SKM-1 treated with dmso at 0.1 percent for 144 hours (cell line): ENCODE results near the gene ARCN1.
"Not testable (repeated sequence)": the region's sequence is repeated elsewhere in the genome, so short reads cannot be mapped to it uniquely, and the experiment has no call there.

ENCODE experiments used
- DNase-seq: peaks from one replicate; lab custom pipeline; 2025; ENCODE audit not compliant: unreplicated experiment; lab: John Stamatoyannopoulos, UW

The ARCN1 gene

DNA sequence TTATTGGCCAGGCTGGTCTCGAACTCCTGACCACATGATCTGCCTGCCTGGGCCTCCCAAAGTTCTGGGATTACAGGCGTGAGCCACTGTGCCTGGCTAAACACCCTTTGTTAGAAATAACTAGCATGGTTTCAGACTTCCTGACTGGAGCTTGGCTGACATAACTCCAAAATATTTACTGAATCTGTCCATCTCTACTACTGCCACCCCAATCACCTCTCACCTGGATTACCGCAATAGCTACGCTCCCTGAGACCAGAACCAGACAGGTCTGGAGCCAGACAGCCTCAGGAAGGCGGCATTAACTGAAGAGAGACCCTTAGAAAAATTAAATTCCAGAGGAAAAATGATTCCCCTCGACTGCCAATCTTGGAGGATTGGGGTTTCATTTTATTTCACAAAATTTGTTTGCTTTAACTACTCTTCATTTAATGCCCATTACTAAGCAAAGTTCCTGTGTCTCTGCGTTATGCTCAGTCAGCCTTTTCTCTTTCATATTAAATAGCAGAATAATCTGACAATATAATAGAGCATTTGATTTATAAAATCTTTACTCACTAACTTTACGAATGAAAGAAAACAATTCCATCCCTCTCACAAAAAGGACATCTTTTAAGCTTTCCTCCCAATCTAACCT is 28.1 kb upstream of the ARCN1 start:
- no peak for DNase-seq

DNA sequence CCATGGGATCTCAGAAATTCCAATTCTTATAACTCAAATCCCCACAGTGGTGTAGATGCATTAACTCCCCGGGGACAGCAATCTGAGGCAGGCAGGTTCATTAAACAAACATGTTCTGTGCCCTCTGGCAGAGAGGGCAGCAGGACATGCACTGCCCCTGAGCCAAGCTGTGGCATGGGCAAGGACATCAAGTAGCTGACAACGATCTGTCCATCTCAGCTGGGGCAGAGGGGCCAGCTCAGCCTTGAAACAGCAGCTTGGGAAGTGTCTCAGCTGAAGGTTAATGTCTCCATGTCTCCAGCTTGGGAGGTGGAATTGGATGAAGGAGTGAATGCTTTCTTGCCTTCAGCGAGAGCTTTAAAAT is 27.6 kb upstream of the ARCN1 start:
- no peak for DNase-seq

DNA sequence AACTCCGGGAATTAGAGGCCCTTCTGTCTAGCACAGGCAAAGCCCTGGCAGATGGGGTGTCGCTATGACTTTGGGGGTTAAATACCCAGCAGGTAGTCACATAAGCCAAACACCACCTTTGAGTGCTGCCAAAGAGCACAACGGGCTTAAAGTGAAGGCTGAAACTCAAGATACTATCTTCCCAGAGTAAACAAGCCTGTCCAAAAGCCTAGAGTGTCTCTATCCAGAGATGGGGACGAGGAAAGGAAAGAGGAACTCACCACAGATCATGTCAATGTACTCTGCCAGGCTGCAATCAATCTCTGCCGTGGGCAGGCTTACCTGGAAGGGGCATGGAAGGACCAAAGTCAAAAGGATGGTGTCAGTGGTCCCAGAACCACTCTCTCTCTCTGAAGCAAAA is 26.7 kb upstream of the ARCN1 start:
- no peak for DNase-seq

DNA sequence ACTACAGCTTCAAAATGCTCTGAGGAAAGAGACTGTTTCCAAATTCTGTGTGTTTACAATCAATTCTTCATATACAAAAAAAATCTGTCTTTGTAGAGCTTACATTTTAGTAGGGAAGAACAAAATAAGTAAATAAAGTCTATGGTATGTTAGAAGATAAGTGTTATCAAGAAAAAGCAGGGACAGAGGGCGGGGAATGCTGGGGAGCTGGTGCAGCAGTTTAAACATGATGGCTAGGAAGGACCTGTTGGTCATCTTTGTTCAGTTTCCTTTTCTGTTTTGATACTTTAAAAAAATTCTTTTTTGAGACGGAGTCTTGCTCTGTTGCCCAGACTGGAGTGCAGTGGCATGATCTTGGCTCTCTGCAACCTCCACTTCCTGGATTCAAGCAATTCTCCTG is 25.1 kb upstream of the ARCN1 start:
- DNase-seq: no peak

DNA sequence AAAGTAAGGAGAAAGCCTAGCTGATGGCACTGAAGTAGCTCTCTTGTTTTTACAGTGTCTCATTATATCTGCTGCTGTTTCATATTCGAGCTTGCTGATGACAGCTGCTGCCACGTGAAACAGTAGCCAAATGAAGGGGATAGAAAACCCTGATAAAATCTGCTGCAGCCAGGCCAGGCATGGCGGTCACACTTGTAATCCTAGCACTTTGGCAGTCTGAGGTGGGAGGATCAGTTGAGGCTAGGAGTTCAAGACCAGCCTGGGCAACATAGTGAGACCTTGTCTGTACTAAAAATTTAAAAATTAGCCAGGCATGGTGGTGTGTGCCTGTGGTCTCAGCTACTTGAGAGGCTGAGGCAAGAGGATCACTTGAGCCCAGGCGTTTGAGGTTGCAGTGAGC is 19.9 kb upstream of the ARCN1 start:
- no peak for DNase-seq

DNA sequence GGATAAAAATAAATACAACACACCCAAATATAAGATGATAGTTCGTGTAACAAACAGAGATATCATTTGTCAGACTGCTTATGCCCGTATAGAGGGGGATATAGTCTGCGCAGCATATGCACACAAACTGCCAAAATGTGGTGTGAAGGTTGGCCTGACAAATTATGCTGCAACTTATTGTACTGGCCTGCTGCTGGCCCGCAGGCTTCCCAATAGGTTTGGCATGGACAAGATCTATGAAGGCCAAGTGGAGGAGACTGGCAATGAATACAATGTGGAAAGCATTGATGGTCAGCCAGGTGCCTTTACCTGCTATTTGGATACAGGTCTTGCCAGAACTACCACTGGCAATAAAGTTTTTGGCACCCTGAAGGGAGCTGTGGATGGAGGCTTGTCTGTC is 11.4 kb upstream of the ARCN1 start:
- DNase-seq: no peak

DNA sequence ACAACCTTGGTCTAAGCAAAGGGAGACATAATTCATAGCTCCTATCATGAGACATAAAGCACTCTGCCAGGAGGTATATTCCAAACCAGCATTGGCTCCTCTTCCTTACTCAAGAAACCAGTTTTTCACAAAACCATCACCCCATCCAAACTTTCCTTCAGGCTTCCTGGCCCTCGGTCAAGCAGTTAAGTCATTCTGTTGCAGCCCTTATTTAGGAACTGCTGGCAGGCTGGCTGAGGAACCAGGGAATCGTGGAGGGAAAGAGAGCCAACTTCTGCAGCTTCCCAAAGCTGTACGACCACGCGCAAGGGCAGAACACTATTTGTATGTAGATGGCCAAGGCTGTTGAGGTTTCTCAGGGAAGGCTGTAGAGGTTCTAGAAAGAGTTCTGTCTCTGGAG is 7.2 kb upstream of the ARCN1 start:
- DNase-seq: no peak

DNA sequence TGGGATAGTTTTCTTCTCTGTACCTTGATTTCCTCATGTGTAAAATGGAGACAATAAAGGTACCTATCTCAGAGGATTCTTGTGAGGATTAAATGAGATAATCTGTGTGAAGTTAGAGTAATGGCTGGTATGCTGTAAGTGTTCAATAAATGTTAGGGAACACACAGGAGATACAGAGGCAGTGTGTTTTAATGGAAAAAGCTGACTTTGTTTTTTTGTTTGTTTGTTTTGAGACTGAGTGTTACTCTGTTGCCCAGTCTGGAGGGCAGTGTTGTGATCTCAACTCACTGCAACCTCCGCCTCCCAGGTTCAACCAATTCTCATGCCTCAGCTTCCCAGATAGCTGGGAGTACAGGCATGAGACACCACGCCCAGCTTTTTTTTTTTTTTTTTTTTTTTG is 2.5 kb upstream of the ARCN1 start:
- no peak for DNase-seq

DNA sequence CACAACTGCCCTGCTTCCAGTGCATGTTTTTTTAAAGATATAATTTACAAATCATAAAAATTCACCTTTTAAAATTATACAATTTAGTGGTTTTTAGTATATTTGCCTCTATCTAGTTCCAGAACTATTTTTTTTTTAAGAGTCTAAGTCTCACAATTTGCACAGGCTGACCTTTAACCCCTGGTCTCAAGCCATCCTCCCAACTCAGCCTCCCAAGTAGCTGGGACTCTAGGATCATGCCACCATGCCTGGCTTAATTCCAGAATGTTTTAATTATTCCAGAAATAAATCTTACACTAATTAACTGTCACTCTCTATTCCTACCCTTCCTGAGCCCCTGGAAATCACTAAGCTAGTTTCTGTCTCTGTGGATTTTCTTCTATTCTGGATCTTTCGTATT is 1.4 kb upstream of the ARCN1 start:
- DNase-seq: no peak

DNA sequence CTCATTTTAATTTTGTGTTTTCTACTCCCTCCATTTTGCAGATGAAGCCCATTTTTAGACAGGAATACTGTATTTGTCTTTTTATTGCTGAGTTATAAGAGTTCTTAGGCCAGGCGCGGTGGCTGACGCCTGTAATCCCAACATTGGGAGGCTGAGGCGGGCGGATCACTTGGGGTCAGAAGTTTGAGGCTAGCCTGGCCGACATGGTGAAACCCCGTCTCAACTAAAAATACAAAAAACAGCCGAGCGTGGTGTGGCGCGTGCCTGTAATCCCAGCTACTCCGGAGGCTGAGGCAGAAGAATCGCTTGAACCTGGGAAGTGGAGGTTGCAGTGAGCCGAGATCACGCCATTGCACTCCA is 528 bp upstream of the ARCN1 start:
- DNase-seq: not testable (repeated sequence)

DNA sequence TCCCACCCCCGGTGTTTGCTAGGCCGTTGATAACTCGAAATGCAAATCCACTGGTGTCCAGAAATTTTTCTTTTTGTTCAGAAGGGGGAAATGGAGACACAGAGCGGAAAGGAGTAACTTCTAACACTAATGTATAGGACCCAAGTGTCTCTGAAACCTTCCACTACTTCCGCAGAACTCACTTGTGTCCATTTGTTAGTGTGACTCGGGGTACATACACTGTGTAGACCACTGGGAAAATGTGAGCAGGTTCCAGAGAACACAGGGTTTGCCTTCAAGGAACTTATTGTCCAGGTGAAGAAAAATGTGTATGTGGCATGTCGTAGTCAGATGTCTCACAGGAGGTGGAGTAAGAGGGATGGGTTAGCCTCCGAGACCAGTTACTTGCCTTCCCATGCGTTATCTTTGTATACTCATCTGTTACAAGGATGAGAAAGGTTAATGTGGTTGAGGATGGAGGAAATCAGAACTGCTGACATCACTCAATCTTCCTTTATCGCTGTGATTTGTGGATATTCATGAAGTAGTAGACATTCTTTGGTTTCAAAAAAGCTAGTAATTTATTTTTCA is 857 bp downstream of the ARCN1 start:
- peak; percentile 46 for DNase-seq

DNA sequence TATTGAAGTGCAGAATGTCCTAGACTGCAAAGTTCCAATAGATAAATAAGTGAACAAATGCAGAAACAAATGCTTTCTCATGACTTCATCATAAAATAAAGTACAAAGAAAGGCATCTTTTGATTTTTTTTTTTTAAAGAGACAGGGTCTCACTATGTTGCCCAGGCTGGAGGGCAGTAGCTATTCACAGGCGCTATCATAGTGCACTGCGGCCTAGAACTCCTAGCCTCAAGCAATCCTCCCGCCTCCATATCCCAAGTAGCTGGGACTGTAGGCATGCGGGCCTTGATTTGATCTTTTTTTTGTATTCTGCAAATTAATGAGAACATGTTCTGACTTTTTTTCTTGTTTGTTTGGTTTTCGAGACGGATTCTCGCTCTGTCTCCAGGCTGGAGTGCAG is 2.4 kb downstream of the ARCN1 start:
- no peak for DNase-seq

DNA sequence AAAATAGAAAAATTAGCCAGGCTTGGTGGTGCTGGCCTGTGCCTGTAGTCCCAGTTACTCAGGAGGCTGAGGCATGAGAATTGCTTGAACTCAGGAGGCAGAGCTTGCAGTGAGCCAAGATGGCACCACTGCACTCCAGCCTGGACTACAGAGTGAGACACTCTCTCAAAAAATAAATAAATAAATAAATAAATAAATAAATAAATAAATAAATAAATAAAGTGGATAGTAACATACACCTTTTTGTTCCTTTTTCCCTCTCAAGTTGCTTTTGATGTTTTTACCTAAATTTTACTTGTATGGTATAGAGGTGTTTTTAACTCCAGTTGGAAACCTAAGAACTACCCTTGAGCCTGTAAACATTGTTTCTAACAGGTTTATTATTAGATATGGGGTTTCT is 5.8 kb downstream of the ARCN1 start:
- not testable (repeated sequence) for DNase-seq

DNA sequence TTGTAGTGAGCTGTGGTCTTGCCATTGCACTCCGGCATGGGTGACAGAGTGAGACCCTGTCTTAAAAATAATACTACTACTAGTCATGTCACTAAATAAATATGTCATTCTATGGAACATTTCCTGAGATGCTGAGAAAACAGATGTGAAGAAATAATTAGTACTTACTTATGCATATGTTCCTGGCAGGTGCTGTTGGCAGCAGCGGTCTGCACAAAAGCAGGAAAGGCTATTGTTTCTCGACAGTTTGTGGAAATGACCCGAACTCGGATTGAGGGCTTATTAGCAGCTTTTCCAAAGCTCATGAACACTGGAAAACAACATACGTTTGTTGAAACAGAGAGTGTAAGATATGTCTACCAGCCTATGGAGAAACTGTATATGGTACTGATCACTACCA is 8.8 kb downstream of the ARCN1 start:
- no peak for DNase-seq

DNA sequence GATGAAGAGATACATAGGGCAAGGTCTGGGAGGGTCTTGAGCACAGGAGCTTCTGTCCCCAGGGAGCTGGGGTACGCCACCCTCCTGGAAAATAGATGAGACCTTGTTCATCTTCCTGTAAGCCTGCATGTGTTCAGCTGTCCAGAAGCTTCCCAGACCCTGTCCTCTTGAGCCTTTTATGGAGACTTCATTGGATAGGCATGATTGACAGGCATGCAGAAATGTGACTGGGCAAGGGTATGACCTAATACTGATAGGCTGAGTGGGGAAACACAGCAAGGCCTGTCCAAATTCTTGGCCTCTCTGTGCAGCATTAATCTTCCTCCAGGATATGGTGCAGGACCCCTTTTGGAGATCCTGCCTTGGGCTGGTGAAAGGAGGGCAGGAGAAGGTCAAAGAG is 15.7 kb downstream of the ARCN1 start:
- DNase-seq: no peak

DNA sequence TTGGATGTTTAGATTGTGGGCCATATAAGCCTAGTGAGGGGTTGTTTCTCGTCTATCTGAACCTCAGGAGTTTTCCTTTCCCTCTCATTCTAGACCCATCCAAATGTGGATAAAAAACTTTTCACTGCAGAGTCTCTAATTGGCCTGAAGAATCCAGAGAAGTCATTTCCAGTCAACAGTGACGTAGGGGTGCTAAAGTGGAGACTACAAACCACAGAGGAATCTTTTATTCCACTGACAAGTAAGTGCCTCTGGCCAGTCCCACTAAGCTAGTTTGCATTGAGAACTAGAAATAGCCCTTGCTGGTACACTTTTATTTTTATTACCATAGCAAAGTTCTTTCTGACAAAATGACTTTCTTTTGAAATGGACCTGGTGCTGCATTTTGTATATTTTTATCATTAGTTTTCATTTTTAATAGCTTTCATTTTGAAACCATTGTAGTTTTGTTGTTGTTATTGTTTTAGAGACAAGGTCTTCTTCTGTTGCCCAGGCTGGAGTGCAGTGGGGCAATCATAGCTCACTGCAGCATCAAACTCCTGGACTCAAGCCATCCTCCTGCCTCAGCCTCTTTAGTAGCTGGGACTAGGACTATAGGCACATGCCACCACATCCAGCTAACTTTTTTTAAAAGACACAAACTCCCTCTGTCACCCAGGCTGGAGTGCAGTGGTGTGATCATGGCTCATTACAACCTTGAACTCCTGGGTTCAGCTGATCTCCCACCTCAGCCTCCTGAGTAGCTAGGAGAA is 20.6 kb downstream of the ARCN1 start:
- DNase-seq: no peak

DNA sequence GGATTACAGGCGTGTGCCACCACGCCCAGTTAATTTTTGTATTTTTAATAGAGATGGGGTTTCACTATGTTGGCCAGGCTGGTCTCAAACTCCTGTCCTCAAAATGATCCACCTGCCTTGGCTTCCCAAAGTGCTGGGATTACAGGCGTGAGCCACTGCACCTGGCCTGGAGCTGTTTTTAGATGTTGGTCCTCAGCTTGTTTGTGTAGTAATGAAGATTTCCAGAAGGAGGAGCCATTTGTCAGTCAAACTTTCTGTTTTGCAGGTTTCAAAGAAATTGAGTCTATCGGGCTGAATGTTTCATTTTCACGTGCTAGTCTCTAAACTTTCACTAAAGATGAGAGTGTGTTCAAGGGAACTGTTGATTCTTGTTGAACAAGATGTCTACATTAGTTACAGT is 22.8 kb downstream of the ARCN1 start:
- DNase-seq: not testable (repeated sequence)

DNA sequence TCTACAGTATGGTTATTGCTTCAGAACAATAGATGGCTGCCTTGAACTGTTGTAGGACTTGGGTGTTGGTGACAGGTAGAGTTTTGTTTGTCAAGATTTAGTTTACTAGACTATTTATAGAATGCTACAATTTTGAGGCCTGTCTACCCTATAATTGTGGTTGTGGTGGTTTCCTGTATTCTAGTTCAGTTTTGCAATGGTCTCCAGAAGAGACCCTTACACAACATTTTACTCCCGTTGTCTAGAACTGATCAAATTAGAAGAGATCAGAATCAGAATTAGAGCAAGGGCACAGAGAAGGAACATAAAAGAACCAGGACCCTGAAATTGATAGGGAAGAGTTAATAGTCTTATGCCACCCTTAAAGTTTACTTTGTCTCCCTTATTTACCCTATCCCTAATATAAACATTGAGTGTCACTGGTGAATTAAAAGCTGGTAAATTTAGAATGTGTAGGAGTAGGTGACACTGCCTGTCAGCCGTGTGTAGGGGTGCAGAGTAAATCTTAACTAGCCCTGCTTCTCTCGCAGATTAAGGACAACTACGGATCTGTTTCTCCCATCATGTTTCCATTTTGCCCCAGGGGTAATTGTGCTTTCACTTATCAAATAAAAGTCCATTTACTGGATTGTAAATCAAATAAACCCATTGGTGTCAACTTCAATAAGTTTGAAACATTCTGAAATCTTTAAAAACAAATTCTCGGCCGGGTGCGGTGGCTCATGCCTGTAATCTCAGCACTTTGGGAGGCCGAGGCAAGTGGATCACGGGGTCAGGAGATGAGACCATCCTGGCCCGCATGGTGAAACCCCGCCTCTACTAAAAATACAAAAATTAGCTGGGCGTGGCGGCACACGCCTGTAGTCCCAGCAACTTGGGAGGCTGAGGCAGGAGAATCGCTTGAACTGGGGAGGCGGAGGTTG is 24.3 kb downstream of the ARCN1 start:
- no peak for DNase-seq

DNA sequence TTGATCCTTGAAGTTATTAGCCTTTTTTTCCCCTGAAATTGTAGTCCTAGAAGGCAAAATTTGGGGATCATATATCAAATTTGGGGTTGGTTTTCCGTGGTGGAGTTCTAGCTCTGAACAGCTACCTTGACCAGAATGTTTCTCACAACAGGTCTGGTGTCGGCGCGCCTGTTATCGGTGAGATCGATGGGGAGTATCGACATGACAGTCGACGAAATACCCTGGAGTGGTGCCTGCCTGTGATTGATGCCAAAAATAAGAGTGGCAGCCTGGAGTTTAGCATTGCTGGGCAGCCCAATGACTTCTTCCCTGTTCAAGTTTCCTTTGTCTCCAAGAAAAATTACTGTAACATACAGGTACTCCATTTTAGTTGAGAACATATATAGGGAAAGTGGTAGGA is 25.3 kb downstream of the ARCN1 start:
- no peak for DNase-seq

DNA sequence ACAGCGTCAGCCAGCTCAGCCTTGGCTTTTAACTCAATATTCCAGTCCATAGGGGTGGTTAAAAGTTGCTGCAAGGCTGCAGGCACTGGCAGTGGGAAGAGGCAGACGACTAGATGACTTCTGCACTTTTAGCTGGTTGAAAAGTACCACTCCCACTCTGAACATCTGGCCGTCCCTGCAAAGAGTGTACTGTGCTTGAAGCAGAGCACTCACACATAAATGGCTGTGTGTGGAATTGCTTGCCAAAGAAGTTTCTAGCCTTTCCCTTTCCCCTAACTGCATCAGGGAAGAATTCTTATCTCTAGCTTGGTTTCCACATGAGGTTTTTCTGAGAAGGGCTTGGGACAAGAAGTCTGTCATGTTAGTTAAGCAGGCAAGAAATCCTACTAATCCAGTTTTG is 30.1 kb downstream of the ARCN1 start:
- DNase-seq: no peak

DNA sequence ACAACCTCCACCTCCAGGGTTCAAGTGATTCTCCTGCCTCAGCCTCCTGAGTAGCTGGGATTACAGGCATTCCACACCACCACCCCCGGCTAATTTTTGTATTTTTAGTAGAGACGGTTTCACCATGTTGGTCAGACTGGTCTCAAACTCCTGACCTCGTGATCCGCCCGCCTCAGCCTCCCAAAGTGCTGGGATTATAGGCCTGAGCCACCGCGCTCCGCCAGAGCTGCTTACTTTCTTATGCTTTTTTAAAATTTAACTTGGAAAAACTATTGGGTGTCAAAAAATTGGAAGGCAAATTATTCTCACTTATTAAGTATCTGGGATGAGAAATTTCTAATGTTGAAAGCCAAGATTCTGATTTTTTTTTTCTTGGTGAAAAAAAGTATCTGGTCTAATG is 31.5 kb downstream of the ARCN1 start:
- not testable (repeated sequence) for DNase-seq

DNA sequence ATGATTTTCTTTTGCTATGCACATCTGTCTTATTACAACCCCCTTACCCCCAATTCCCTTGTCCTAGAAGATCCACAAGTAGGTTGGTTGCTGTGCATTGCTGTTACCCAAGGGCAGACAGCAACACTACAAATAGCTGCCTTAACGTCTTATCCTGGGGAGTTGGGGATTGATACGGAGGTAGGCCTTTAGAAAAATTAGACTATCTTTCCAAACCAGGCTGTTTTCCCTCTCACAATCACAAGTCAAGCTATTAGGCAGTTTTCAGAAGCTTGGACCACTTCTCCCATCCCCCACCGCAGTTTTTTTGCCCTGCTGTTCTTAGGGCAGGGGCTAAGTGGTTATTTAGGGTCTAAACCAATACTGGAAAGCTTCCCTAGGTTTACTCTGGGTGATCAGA is 32.4 kb downstream of the ARCN1 start:
- no peak for DNase-seq
